Stimulated activated CD8-positive, alpha-beta memory T cell treated with anti-CD3 and anti-CD28 coated beads, Interleukin-12 subunit alpha, Interleukin-12 subunit beta, amount 100 ng/mL, for 4 hours (primary cell): Measurements from ENCODE around the gene ISOC1.

Source experiments
- DNase-seq: peaks from one replicate; pipeline ENCODE4 v3.0.0-alpha.2; 2020; ENCODE audit warnings: low read depth

Gene ISOC1

DNA sequence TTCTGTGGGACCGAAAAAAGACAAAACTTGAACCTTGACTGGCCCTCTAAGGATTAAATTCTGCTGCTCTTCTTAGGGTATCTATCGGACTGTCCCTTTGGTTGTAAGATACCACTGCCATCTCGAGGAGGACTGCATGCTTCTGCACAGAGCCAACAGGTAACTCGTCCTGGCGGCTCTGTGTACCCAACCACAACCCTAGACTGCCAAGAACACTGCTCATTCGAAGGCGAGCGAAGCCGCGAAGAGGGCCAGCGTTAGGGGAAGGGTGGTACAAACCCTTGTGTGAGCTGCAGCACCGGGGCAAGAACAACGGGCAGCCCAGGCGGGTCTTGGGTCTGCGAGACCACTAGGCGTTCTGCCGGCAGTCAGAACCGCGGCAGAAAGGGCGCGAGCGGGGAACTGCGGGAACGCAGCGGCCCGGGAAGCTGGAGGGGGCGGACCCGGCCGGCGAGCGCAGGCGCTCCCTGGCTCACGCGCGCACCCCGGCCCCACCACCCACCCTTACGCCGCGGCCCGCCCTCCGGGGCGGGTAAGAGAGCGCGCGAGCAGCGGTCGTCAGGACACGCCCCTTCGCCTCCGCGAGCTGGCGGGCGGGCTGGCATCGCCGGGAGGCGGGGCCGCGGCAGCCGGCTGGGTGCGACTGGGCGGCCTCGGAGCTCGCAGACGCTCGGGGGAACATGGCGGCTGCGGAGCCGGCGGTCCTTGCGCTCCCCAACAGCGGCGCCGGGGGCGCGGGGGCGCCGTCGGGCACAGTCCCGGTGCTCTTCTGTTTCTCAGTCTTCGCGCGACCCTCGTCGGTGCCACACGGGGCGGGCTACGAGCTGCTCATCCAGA, at the start of gene ISOC1:
Gene ISOC1 (plus strand): TSS at position 663 of the 837 bp plus-strand sequence. CDS start 18 bp downstream, at position 681.
- peak; percentile 91 for DNase-seq

DNA sequence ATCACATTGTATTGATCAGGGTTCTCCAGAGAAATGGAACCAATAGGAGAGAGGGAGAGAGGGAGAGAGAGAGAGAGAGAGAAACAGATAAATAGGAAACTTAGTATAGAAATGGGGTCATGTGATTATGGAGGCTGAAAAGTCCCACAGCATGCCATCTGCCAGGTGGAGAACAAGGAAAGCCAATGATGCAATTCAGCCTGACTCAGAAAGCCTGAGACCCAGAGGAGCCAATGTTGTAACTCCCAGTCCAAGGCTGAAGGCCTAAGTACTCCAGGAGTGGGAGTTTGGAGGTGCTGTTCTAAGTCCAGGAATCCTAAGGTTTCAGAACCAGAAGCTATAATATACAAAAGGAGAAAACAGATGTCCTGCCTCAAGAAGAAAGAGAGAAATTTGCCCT, 48.4 kb upstream of the ISOC1 start:
- no peak for DNase-seq

DNA sequence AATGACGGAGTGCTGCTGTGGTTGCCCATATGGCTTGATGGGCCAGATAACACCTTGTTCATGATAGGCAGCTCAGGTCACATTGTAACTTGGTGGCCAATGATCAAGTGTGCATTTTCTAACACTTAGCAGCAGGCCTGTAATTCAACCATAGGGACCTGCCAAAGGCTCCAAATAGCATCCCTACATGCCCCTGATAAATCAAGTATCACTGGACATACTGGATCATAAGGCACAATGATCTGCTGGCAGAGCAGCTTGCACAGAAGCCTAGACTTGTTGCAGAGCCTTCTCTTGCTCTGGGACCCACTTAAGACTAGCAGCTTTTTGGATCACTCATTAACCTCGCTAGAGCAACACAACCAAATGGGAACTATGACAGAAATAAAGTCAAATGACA, 46.0 kb upstream of the ISOC1 start:
- no peak for DNase-seq

DNA sequence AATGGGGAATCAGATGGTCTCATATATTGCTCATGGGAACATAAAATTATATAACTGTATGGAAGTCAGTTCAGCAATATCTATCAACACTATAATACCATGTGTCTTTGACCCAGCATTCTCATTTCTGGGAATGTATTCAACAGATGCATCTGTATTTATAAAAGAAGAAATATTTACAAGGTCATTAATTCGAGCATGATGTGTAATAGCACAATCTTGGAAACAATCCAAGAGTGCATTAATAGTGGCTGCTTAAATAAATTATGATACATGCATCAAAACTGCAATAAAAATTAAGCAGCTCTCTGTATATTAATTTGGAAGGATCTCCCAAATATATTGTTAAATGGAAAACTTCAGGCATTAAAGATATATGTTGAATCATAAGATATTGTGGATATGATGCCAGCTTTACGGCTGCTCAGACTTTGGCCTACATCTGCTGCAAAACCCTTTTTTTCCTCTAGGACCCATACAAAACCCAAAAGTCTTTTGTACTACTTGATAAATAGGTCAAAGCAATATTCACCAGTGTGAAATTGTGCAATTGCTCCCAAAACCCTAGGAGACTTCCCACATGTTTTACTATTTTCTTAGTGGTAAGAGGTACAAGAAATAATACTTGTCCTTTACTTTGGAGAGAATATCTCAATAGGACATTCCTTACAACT, 45.3 kb upstream of the ISOC1 start:
- DNase-seq = no peak

DNA sequence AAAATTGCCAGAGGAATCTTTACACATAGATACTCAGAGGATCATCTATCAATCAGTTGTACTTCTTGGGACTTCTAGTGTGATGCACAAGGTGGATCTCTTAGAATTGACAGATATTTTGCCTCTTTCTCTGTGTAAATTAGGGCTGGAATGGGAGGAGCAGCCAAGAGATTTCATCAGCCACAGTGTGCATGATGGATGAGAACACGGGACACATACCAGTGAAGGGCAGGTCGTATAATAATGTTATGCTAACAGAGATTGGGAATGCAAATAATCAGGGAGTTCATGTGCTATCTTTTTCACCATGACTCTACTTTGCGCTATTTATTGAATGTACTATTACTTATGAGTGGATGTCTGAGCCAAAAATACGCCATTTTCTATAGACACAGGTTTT, 43.3 kb upstream of the ISOC1 start:
- no peak for DNase-seq

DNA sequence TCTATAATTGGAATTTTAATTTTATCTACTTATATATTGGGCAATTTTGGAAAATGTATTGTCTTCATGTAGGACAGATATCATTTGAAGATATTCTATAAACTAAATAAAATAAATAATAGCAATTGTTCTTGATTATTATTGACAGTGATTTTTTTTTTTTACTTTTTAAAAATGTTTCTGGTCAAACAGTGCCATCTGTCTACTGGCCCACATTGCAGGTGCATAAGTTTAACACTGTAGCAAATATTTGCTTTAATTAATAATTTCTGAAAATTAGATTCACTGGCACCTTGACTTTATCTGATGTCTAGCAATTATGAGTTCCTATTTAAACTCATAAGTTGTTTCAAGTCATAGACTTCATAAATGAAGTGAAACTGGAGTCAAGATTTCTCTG, 41.1 kb upstream of the ISOC1 start:
- DNase-seq = no peak

DNA sequence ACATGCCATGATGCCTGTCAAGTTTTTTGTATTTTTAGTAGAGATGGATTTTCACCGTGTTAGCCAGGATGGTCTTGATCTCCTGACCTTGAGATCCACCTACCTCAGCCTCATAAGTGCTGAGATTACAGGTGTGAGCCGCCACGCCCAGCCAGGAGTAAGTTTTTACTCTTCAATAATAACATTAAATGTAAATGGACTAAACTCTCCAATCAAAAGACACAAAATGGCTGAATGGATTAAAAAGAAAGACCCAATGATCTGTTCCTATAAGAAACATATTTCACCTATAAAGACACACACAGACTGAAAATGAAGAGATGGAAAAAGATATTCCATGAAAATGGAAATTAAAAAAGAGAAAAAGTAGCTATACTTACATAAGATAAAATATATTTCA, 37.2 kb upstream of the ISOC1 start:
- DNase-seq = no peak

DNA sequence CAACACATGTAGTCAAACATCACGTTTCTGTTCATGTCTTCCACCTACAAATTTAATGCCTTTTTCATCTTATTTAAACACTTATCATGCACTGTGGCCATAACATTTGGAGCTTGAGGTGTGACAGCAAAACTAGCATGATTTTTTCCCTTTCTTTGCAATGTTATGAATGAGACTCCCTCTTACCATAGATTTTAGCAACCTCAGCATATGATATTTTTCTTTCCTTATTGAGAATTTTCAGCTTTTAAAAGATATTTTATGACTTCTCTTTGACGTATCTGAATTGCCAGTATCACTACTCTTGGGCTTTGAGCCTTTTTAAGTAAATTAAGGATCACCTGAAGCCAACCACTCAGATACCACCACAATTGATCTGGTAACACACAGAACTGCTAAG, 32.7 kb upstream of the ISOC1 start:
- no peak for DNase-seq

DNA sequence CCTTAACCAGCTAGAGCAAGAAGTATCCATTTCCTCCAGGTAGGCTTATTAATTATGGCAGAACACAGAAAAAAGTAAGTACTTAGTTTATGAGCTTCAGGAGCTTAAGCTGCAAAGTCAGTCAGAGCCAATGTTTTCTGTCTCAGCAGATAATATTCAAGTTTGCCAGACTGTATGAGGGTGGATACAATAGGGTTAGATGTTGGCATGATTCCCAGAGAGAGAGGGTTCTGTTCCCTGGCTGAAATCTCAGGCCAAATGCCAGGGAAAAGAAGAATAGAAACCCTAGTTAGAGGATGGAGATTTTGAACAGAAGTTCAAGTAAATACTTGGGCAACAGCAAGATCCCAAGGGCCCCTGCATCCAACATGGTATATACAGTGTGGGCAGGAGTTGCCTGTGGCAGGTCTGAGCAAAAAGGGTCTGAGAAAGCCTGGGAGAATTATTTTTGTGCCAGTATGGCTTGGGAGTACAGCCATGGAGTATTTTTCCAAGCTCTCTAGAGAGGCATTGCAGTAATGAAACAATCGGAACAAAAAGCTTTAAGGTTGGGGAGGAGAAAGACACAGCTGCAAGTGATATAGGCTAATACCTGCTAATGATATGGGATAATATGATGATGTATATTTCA, 31.0 kb upstream of the ISOC1 start:
- DNase-seq = no peak

DNA sequence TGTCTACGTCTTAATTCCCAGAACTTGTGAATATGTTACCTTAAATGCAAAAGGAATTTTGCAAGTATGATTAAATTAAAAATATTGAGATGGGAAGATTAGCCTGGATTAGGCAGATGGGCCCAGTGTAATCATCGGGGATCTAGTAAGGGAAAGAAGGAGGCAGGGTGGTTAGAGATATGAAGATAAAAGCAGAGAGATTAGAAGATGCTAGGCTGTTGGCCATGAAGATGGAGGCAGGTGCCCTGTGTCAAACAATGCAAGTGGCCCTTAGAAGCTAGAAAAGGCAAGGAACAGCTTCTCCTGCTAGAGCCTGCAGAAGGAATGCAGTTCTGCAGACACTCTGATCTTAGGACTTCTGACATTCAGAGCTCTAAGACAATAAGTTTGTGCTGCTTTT, 28.8 kb upstream of the ISOC1 start:
- no peak for DNase-seq

DNA sequence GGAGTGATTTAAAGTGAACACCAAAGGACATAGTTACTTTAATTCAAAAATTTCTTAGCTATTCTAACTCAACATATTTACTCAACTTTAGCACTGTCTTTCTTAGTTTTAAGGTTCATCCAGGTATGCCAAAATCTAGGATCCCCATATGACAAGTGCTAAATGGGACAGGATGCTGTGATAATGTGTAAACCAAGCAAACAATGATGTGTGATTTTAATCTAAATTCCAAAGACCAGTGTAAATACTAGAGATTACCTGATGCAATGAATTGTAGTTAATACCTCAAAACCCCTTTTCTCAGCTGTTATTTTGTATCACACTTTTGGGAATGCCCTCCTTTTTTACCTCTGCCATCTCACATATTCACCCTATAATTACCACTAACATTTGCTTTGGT, 26.8 kb upstream of the ISOC1 start:
- no peak for DNase-seq

DNA sequence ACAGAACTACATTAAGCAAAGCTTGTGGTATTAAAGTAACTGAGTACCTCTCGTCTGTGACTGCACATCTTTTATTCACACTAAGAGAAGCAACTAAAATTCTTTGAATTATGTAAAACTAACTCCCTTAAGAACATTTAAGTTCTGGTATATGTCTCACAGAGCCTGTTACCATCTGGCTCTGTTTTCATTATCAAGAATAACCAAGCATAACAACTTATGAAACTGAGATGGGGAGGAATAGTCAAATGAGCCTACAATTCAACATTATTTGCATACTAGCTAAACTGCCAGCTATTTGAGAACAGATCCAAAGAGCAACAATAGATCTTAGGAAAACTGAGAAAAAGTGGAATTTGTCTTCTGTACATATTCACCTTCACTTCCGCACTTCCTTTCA, 25.3 kb upstream of the ISOC1 start:
- no peak for DNase-seq

DNA sequence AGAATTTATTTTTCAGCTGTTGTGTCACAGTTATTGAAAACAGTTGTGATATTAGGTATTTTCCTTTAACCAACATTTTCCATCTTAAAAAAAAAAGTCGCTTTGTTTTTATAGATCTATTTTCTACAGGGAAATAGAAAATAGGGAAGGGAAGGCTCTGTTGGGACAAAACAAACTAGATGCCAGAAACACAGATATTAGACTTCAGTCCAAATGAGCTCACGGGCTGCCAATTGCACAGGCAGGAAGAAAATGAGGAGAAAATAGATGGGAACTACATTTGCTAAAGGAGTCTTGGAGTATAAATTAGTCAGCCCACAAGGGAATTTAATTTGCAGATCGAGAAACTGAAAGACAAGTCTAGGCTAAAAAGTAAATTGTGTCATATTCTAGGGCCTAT, 21.4 kb upstream of the ISOC1 start:
- no peak for DNase-seq

DNA sequence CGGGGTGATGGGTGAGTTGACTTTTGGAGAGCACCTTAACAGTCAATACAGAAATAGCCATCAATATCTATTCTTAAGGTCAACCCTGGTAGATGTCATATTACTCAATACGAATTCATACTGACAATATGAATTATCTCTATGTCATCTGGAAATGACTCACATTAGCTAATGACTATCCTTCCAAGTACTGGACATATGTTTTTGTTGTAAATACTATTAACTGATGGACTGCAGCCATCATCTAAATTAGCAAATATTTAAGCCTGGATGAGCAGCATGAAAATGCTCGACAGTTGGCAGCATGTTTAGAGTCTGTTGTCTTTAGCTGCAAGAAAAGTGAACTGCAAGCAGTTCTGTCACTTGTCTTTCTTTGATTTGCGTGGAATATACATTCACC, 19.6 kb upstream of the ISOC1 start:
- no peak for DNase-seq

DNA sequence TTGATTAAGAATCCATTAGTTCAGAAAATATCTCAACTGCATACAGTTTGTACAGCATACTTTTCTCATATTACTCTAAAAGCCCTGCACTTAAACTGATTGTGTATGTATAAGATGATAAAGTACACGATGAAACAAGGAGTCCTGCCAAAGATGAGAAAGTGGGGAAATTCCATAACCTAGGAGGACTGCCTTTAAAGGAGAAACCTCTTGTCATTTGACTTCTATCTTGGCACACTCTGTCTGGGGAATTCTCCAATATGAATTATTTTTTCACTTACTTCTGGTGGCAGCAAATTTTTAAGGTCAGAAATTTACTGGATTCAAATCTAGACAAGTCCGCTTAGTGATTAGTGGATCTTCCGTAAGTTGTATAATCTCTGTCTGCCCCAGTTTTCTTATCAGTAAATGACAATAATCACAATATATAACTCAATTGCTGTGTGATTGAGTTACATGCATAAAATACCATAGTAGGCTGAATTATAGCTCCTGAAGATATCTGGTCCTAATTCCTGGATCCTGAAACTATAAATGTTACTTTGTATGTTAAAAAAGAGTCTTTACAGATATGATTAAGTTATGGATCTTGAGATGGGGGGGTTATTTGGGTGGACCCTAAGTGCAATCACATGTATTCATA, 17.0 kb upstream of the ISOC1 start:
- DNase-seq = no peak

DNA sequence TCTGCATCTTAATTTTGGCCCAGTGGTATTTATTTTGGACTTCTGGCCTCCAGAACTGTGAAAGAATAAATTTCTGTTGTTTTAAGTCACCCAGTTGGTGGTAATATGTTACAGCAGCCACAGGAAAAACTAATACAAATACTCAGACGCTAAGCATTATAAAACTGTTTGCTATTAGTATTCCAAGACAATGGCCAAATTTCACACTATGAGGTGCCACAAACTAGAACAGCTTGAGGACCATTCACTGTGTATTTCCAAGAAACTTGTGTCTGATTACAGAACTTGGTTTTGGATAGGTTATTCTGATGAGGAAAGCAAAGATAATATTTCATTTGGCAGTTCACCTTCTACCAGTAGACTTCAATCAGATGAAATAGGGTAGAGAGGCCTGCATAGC, 16.3 kb upstream of the ISOC1 start:
- DNase-seq = no peak

DNA sequence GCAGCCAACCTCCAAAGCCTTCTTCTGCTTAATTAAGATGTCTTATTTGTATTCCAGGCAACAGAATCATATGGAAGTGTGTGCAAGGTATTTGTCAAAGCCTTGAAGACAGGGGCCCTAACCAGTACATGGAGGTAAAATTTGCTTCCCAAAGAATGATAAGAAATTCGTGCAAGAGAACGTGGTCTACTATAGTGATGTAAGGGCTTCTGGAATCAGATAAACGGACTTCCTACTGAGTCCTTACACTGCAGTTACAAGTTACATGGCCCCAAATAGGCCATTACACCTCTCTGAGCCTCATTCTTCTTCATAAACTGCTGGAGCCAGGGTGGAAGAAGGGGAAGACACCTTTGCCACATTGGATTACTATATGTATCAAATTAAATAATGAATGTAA, 15.9 kb upstream of the ISOC1 start:
- no peak for DNase-seq

DNA sequence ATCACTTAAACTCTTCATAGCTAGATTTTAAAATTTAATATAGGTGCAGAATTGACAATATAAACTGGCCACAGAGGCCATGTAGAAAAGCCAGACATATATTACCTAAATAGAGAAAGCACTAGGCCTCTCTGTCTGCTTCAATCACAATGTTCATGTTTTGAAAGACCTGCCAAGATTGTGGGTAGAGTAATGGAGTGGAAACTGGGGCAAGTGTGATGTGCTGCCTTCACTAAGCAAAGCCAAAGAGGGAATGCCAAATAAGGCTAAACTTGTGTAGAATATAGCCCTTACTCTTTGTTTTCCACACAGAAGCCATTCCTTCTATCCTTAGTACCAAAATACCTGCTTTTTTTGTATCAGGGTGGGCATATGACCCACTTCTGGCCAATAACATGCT, 15.1 kb upstream of the ISOC1 start:
- no peak for DNase-seq

DNA sequence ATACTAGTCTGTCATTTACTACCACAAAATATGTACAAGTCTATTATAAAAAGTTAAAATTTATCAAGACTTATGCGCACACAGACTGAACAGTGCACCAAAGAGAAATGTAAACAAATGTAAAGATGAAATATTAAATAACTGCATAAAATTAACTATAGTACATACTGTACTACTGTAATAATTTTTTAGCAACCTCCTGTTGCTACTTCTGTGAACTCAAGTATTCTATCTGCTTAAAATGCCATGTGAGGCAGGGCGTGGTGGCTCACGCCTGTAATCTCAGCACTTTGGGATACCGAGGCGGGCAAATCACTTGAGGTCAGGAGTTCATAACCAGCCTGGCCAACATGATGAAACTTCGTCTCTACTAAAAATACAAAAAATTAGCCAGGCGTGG, 13.8 kb upstream of the ISOC1 start:
- DNase-seq = no peak

DNA sequence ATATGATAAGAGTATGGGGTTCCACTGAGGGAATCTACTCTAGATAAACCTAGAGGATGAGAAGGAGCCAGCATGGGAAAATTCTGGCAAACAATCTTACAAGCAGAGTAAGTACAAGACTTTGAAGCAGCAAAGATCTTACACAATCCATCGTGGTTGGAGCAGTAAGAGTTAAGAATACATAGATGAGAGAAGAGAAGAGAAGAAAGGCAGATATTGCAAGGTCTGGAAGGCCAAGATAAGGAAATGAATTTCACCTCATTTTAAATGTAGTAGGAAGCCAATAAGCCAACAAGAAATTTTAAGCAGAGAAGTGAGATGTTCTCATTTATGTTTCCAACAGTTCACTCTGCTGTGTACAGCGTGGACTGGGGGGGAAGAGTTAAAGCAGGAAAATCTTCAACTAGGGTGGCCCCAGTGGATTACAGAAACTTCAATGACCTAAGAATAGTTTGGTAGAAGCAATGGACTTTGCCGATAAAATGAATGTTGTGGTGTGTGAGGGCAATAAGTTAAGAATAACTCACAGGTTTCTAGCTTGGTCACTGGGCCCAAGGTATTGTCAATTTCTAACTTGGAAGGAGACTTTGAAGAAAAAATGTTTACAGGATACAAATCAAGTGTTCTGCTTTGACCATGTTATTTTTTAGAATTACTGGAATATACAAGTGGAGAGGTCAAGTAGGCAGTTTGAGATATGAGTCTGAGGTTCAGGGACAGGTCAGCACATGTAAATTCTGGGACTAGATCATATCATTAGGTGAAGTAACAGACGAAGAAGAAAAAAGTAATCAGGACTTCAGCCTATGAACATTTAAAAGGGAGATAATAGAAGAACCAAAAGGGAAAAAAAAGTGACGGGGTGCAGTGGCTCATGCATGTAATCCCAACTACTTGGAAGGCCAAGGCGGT, 12.1 kb upstream of the ISOC1 start:
- no peak for DNase-seq
